ENCODE results near the gene FSTL4.

- TF ChIP-seq CTCF (conservative IDR thresholded peaks at IDR 0.05; ENCODE audit: low read depth in 2 of 2) (no peak), EZH2phosphoT487 (IDR thresholded peaks at IDR 0.05; ENCODE audit: unreplicated experiment) (no peak), EZH2 (IDR thresholded peaks at IDR 0.05; ENCODE audit: low read depth, unreplicated experiment) (no peak), POLR2AphosphoS5 (IDR thresholded peaks at IDR 0.05; ENCODE audit: low read depth) (no peak), ZNF331 (CRISPR knock-in tag; IDR thresholded peaks at IDR 0.05; ENCODE audit: low read depth) (no peak), ZNF114 (CRISPR knock-in tag; IDR thresholded peaks at IDR 0.05) (no peak), REST (IDR thresholded peaks at IDR 0.05; ENCODE audit: unreplicated experiment) (no peak)
Measured at GRCh38 chr5:133348406-133348805, 263.9 kb downstream of the FSTL4 start.
